Activated CD4-positive, alpha-beta T cell treated with anti-CD3 and anti-CD28 coated beads, Interleukin-2, amount 50 U/mL, for 4 hours (primary cell): ENCODE measurements around the gene VAC14.

Source experiments
- DNase-seq, 2 experiments: peaks; one replicate each; pipeline ENCODE4 v3.0.0-alpha.2; 2020

VAC14 gene

DNA sequence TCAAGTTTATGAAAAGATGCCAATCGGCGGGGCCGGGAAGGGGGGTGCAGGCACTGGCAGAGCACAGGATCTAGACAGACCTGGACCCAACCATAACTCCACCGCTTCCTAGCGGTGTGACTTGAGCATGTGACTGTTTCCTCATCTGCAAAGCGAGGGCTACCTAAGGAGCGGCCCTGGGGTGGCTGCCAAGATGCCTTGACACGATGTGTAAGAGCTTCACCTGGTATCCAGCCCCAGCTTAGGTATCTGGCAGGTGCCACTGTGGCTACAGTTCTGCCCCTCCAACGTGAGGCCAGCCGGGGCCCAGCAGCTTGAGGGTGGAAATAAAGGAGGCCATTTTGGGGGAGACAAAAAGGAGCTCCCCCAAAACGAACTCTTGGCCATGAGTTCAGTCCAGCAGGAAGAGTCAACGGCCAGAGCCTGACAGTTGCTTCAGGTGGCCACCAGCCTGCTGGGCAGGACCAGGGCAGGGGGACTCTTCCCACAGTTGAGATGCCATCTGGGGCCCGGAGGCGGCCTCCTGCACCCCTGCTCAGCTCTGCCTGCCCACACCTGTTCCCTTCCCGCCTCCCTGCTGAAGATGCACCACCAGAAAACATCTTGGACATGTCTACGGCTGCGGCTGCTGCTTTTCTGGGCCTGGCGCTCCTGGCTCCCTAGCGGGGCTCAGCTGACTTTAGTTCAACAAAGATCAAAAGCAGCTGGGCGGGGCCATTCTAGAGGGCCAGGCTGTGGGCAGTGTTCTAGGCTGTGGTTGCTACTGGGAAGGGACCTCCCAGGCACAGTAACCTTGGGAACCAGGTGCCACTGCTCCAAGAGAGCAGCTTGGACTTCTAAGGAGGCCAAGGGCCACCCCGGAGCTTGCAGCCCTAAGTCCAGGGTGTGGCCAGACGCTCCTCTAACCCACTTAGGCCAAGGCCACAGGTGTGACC, 111.7 kb downstream of the VAC14 start:
- DNase-seq = no peak

DNA sequence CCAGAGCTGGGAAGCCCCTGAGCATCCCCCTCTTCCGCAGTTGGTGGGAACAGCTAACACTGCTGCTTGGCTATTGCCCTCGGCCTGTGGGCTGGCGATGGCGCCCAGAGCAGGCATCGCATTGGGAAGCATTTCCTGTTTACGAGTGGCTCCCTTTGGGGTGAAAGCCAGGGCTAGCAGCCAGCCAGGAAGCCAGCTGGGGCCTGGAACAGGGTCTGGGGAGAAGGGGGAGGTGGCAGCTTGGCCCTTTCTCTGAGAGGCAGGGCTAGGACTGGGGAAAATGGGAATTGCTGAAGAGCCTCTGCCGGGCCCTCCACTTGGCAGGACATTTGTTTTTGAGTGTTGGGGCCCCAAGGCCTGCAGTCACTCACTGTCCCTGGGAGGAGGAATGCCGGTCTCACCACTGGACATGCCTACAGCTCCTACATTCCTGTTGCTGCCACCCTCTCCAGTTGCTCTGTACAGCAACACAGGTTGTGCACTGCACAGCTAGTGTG, 112.7 kb downstream of the VAC14 start:
- no peak for DNase-seq

DNA sequence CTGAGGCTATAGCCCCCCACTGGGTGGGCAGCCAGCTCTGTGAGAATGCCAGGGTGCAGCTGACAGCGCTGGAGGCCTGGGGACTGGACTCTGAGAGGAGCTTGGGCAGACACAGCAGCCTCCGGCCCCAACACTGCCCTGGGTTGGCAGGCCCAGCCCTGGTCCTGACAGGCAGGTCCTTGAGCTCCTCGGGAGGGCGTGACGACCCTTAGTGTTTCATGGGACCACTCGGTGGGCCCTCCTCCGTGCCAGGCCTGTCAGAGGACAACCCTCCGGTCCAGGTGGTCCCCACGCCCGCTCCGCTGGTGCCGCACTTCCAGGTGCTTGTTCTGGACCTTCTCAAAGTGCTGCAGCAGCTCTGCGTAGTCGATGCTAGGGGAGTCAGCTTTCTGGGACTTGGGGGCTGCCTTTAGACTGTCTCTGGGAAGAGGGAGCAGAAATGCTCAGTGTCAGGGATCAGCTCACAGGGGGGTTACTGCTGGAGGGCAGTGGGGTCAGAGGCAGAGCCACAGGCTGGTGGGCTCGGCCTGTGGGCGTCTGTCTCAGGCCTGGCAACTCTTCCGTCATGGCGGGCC, 113.2 kb downstream of the VAC14 start:
- DNase-seq = no peak

DNA sequence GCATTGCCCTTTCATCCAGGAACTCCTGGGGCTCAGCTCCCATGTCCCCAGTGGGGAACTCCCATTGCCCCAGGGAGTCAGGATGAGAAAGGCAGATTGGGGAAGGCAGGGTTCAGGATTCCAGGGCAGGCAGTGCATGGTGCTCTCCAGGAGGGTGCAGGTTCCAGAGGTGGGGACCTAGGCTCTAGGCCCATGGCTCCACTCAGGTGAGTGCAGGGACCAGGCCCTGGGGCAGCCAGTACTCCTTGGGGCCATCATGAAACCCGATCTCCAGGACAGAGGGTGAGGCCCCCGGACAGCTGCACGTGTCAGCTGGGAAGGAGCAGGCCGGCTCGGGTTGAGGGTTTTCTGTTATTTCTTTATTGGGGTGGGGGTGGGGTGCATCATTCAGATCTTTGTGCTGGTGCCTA, 113.9 kb downstream of the VAC14 start:
- no peak for DNase-seq

DNA sequence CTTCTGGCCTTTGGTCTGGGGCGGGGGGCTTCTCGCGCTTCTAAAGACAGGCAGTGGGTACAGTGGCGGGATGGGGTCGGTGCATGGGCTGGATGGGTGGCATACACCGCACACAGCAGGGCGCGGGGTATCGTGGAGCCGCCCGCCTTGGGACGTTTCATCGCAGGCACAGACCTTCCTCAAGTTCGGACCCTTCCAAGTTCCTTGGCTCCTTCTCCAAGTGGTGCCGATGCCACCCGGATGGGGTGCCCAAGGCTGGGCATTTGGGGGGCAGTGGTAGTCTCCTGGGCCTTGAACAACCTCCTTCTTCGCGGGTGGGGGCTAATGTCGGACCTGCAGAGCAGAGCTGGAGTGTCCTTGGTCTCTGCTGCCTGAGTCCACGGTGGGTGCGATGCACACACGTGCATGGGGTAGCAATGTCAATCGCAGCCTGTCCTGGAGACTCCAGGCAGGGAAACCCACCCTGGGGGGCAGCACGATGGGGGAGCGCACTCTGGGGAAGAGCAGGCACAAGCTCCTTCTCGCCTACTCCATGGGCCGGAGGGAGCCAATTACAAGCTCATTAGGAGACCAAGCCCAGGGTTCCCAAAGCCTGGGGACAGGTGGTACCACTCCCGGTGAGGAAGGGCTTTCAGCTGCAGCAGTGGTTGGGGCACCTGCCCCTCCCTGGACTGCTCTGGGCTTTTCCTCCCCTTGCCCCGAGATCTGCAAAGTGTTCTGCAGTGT, 114.4 kb downstream of the VAC14 start:
- DNase-seq = no peak

DNA sequence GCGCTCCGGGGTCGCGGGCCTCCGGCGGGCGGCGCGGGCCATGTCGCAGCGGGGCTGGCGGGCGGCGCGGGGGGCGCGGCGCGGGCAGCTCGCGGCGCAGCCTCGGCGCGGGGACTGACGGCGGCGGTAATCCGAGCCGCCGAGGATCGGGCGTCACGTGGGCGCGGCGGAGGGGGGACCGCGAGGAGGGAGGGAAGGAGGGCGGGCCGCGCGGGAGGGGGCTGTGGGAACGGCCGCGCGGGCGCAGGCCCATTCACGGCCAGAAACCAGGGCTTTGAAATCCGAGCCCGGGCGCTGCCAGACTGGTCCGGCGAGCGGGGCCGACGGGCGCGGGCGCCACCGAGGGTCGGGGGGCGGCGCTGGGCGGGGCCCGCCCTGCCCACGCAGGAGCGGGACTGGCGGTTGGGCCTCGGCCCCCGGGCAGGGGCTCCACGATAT, 115.0 kb downstream of the VAC14 start, which contains the start of gene MTSS2:
Gene MTSS2, minus strand, starts transcription at position 116 of the 438 bp plus-strand sequence. CDS start 262 bp downstream, outside the sequence.
- DNase-seq = no peak

DNA sequence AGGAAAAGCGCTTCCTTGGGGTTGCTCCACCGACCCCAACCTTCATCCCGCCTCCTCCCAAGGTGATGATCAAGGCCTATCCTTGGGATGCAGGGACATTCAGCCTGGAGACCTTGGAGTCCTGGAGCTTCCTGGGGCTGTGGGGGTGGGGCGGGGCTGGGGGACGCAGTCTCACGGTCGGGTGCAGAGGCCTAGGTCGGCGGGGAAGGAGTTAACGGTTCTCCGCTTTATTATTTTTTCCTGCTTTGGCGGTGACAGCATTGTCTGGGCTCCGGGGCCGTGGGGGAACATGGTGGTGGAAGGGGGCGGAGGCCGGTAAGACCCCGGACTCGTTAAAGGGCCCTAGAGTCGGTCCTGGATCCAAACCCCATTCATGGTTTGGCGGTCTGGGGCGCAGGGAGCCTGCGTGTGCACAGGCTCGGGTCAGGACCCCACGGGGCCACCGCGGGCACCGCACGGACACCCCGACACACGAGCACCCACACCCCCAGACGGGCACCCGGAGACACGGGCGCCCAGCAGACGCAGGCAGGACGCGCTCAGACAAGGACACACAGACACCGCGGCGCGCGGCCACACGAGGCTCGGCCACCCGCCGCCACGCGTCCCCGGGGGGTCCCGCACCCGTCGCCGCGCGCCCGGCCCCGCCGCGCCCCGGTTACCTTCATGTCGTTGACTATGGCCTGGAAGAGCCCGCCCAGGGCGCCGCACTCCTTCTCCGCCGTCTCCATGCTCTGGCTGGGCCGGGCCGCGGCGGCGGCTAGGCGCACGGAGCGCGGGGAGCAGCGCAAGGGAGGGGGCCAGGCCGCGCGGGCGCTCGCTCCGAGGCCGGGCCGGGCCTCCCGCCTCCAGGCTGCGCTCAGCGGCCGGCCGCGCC, 115.7 kb downstream of the VAC14 start:
- no peak for DNase-seq

DNA sequence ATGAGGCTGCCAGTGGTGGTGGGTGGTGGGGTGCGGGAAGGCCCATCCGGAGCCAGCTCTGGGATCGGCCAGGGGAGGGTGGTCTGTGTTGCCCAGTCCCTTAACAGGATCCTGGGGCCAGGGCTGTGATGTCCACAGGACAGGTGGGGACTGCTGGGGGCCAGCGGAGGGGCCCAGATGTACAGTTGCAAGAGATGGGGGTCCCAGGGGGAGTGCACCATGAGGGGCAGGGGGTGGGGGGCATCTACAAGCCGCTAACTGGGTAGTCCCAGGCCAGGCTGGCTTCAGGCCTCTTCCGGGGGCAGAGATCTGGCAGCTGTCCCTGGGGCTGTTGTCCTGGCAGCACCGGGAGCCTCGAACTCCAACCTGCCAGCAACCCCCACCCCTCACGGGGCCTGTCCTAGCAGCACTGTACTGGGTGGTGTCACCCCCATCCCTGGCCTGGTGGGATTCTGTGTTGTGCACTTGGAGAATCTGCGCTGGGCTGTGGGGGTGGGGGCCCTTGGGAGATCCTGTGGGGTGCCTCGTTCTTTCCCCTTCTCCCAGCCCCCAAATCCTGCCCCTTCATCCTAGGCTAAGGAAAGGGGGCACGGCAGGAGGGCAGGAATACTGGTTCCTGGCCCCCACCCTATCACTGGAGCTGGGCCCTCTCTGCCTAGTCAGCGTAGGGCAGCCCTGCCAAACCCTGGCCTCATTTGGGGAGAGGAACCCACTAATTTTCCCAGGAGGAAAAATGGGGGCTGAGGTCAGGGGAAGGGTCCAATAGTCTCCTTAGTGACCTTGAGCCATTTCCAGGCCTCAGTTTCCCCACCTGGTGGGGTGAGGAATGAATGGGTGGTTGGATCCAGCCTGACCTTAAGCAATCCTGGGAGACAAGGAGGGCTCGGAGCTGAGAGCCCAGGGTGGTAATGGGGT, 116.6 kb downstream of the VAC14 start:
- DNase-seq = no peak

DNA sequence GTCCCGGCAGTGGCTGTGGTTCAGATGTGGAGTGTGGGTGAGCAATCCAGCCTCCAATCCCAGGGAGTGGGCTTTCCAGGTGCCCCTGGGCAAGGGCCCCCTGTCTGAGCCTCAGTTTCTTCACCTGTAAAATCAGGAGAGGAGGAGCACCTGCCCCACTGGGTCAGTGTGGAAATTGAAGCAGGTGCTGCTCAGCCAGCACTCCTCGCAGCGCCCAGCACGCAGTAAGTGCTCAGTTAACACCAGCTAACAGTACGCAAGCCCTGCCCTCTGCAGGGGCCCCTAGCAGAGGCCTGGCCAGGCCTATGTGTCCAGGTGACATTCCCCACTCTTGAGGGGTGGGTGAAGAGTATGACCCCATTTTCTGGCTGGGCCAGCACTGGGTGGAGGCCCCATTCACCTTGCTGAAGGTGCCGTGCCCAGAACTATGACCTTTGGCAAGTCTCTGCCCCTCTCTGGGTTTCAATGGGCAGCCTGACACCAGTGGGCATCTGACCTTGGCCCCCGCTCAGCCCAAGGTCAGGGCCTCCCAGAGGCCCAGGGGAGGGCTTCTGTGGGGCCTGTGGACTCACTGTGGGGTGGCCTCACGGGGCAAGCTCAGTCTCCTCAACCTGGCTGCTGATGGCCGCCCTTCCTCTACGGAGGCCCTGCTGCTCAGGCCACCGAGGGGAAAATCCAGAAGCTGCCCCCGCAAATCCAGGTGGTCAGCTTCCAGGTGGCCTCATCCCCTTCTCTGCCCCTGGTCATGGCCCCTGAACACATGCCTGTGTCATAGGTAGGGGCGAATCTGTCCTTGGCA, 117.6 kb downstream of the VAC14 start:
- no peak for DNase-seq

DNA sequence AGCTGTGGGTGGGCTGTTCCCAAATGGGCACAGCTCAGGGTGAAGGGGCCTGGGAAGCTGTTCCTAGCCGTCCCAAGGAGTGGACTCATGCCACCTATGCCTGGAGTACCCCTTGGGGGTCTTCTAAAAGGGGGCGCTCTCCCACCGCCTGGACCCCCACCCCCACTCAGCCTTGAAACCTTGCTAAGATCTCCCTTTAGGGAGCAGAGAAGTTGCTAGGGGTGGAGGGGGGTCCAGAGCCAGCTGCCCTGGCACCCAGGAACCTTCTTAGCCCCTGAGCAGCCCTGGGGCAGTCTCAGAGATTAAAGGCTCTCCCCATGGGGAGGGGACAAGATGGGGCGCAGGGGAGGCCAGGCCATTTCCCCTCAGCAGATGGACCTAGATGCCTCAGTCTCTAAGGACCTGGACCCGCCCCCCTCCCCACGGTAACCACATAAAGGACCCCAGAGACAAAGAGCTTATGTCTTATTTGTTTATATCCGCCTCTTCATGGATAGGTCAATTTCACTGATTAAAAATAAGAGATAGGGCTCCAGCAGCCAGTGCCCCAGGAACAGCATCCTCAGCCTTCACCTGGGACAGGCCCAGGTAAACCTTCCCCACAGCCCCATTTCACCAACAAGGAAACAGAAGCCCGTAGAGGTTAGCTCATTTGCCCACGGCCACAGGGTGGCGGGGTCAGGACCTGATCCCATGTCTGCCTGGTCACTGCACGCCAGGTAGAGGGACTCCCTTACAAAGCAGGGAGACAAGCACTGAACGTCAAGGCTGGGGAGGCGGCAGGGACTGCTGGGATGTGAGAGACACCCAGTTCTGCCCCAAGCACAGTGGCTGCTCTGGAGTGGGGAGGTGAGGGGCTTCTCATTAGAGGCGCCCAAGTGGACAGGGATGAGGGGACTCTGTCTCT, 118.5 kb downstream of the VAC14 start:
- DNase-seq = no peak

DNA sequence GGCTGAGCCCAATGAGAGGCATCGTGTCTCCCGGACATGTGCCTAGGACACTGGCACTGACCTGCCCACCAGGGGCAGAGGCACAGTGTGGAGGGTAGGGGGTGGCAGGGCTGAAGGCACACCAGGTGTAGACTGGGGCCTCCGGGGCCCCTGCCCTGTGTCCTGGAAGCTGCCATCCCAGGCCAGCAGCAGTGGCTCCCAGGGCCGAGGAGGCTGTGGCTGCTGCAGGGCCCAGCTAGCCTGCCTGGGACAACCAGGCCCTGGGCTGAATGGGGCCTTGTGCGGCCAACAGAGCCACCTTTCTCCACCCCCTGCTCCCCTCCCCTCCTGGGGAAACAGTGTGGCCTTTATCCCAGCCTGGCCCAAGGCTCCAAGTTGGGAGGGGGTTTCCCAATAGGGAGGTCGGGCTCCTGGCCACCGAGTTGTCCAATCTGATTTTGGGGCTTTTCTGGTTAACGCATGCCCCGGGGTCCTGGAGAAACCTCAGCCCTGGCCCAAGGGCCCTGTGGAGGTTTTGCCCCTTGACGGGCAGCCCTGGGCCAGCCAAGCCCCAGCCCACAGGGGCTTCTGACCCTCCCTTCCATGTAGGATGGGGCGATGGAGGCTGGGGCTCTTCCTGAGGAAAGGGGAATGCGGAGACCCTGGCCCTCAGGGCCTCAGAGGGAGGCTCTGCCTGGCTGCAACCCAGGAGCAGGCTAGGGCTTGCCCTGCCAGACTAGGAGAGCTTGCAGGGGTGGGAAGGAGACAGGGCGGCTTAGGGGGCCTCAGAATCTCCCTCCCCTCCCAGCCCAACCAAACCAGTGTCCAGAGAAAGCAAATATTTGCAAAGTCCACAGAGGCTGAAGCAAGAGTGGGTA, 119.3 kb downstream of the VAC14 start:
- no peak for DNase-seq

DNA sequence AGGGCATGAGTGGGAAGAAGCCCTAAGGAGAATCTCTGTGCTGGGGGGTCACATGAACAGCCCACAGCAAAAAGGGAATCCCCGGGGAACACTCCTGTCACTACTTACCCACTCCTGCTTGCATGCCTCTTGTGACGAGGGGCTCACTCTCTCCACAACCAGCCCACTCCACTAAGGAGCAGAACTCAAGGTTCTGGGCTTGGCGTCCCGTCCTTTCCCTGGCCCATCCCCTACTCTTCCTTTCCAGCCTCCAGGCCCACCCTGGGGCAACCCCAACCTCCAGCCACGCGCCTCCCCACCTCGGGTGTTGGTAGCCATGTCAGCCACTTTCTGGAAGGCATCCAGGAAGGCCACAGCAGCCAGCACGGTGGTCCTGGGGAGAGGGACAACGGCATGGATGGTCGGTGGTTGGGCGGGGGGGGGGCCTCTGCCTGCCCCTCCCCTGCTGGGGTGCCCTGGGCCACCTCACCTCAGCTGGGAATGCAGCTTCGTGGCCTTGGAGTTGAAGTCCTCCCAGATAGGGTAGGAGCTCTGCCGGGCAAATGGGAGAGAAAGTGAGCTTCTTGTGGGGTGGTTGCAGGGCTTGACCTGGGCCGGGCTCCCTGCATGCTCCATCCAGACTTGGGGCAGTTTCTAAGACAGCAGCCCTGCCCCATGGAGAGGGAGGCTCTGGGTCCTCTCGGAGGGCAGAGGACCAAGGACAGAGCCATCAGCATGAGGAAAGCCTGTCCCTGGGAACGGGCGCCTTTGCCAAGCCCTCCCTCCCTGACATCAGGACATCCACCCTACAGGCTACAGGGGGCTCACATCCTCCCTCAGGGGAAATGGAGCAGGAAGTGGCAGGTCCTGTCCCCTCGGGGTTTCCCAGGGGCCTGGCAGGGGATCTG, 120.2 kb downstream of the VAC14 start:
- no peak for DNase-seq

DNA sequence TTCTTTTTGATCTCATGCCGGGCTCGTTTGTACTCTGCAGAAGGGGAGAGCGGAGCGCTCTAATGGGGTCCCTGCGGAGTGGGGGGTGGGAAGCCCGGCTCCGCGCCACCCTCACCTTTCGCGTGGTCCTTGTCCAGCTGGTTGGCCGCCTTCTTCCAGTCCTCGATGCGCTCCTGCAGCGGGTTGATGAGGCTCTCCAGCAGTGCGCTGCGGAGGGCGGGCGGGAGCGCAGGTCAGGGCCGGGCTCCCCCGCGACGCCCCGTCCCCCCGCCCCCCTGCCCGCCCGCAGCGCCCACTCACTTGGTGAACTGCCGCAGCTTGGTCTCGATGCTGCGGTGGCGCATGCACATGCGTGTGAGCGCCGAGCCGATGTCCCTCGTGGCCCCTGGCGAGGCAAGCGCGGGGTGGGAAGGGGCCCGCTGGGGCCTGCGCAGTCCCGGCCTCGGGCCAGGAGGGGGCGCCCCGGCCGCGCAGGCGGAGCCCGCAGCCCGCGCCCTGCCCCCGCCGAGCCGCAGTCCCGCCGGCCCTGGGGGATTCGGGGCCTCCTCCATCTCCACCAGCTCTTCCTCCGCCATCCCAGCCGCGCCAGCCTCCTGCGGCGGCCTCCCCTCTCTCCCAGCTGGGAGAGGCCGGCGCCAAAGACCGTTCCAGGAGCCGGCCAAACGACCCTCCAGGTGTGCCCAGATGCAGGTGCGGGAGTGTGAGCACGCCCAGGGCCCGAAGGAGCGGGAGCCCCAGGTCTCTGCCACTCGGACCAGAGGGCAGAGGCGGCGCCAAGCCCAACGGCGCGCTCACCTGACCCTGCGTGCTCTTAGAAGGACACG, 121.1 kb downstream of the VAC14 start:
- no peak for DNase-seq

DNA sequence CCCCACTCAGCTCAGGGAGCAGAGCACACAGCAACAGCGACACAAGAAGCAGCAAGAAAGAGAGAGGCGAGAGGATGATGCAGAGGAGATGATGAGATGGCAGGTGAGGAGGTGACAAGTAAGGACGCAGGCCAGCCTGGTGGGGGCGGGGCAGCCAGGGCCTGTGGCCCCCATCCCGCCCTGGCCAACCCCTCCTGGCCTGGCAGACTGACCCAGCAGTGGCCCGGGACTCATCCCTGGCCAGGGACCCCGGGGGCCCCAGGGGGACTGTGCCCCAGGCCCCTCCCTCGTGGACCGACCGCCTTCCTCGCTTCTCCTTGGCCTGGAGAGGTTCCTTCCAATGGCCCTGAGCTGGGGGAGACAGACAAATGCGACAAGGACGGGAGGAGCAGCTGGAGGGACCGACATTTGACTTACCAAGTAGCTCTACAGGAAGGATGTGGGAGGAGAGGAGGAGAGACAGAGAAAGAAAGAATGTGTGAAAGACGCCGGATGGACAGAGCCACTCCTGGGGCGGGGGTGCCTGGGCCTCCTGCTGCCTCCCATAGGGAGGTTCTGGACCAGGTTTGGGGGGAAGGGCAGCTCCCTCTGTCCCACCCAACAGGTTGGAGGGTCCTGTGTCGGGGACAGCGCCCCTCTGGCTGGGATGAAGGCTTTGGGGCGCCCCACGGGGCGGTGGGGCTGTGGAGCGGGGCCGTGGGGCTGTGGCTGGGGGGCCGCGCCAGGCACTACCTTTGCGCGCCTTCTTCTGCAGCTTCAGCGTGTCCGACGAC, 121.9 kb downstream of the VAC14 start:
- DNase-seq = no peak

DNA sequence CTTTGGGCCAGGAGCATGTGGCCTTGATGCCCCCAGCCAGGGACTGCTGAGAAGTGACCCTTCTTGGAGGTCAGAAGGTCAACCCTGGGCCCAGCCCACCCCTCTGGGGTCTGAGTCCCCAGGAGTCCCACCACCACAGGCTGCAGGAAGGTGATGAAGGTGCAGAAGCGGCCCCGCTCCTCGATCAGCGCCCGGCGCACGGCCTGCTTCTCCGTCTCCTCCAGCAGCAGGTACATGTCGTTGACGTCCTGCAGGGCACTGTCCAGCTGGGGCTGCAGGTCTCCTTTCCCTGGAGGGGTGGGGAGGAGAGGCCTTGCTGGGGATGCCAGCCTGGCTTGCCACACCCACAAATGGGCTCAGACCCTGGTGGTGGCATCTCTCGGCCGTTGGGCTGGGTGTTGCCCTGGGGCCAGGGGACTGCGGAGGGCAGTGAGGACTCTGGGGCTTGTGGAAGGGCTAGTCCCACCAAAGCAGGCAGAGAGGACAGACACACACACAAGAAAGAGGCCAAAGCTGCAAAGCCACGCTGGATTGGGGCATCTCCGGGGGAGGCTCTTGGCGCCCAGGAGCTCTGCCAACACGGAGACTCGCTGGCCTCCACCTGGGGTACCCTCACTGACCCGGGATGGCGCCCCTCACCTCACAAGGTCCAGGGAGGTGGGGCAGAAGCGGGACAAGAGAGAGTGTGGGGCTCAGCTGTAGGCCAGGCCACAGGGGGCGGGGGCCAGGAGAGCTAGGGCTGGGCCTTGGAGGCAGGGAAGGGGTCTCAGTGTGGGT, 122.6 kb downstream of the VAC14 start:
- no peak for DNase-seq
